ENCODE data around the gene ZNF286A.
A peak's percentile ranks its signal among the peaks of the same experiment; 100 is the strongest.
"Not testable (repeated sequence)": the region's sequence is repeated elsewhere in the genome, so short reads cannot be mapped to it uniquely, and the experiment has no call there.

The ZNF286A gene

GRCh38 chr17:15699413-15699924, at the start of gene ZNF286A:
Gene ZNF286A, plus strand, starts transcription at chr17:15699752. Its CDS starts 578 bp downstream, at chr17:15700330.
- peak; percentile 99 for DNase-seq

GRCh38 chr17:15649861-15650421, 49.6 kb upstream of the ZNF286A start:
- DNase-seq = peak; percentile 1

DNA sequence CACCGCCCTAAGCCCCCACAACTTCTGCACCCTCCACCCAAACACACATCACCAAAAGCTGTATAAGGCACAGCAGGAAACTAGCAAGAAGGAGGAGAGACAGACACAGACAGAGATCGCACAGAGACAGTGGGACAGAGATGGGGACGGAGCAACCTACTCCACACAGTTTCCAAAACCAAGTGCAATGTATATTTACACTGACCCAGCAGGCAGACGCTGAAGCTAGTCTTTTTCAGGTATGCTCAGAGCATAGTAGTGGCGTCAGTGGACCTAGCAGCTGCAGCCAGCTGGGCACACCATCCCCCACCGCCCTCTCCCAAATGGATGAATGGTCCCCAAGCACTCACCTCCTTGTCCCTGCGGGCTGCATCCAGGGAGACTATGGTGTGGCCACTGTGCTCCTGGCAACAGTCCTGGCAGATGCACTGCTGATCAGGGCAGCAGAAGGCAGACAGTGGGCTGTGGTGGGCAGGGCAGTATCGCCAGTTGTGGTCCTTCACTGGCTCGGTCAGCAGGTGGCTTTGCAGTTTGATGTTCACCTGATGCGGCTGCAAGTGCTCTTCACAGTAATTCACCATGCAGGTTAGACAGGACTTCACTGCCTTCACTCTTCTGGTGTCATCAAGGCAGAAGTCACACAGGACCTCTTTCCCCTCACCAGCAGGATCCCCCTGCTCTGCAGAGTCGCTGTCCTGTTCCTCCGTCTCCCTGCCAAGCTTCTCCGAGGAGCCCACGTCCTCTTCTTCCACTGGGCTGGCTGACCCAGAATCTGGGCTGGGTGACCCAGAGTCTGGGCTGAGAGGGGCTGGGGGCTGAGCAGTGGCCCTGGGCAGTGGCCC, 48.6 kb upstream of the ZNF286A start:
- peak; percentile 59 for DNase-seq

DNA sequence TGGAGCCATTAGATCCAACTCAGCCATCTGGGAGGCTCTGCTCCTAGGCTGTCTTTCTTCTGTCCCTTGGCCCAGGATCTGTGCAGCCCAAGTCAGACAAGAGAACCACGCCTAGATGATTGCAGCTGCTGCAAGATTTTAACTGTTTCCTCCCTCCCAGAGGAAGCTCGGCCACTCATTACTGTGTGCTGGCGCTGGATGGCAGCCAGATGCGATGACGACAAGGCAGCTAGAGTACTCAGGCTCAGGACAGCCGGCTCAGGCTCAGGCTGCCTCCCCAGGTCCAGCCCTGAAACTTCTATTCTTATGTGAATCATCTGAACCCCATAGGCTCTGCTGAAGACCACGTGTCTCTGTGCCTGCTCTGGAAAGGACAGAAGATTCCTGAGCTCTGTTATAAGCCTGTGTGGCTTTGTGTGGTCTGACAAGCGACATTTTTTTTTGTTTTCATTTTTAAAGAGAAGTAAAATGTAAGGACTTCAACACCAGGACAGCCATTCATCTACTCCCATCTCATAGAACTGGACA, 47.9 kb upstream of the ZNF286A start:
- peak; percentile 89 for DNase-seq

GRCh38 chr17:15652960-15653359, 46.6 kb upstream of the ZNF286A start:
- DNase-seq = no peak

DNA sequence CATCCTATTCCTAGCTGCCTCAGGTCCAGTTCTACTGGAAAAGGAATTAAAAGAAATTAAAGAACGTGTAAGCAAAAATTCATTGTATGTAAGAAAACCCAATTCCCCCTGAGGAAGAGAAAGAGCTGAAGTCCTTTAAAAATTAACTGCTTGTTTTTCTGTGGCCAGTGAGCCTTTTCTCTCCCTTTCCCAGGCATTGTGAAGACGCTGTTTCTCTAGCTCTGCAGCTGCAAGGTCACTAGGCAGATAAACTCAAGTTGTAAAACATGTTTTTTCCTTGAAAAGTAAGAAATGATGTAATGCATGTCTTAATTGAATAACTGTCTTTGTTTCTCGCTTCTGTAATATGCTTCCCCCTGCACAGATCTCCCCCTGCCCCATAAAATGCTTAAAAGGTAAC, 45.2 kb upstream of the ZNF286A start:
- DNase-seq = not testable (repeated sequence)

DNA sequence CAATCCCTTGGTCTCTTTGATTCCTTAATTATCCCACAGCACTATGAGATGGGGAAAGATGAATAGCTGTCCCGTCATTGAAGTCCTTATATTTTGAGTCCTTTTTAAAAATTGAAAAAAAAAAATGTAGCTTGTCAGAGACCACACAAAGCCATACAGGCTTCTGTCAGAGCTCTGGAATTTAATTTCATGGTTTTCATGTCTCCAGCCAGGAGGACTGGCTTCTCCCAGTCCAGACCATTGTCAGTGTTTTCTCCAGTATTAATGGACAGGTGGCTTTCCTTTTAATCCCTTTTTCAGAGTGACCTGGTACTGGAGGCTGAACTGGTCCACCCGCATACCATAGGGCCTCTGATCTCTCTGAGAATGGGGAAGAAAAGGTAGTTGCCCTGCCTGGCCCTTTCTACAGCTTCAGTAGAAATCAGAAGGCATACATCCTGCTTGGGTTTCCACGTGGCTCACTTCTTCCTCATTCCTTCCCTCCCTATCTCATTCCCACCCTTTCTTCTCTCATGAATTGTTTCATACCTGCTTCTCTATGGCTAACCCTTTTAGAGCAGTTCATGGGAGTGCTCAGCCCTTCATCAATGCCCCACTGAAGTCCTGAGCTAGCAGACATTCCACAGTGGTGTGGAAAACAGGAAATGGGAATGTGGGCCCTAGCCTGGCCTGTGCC, 44.5 kb upstream of the ZNF286A start:
- no peak for DNase-seq

GRCh38 chr17:15657868-15658267, 41.7 kb upstream of the ZNF286A start:
- DNase-seq = no peak

DNA sequence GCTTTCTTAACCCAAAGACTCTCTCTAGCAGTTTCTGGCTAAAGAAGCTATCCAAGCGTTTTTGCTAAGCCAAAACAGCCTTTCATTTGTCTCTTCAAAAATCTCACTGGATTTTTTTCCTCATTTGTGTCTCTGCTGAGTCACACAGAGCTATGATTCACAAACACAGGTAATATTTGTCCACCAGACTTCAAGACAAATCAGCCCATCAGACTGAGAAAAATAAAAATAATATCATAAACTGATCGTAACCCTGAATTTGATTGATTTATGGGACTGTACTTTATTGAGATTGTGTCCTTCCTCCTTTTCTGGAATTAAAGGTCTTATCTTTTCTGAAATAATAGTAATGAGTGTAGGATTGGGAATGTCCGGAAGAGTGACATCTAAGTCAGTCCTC, 41.3 kb upstream of the ZNF286A start:
- no peak for DNase-seq

DNA sequence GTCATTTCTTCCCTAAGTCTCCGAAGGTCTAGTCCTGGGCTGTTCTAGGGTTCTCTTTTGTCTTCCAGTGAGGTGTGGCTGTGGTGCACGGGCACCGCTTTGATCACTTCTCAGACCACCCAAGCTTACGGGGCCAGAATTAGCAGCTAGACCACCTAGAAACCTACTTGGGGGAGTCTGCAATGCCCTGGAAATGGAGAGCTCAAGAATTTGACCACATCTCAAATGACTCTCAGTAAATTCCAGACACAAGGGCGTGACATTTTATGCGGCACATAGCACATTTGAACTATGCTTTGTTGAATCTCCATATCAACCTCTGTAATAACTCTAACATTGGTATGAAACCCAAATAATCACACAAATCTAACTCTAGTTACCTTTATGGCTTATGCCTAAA, 40.3 kb upstream of the ZNF286A start:
- no peak for DNase-seq

DNA sequence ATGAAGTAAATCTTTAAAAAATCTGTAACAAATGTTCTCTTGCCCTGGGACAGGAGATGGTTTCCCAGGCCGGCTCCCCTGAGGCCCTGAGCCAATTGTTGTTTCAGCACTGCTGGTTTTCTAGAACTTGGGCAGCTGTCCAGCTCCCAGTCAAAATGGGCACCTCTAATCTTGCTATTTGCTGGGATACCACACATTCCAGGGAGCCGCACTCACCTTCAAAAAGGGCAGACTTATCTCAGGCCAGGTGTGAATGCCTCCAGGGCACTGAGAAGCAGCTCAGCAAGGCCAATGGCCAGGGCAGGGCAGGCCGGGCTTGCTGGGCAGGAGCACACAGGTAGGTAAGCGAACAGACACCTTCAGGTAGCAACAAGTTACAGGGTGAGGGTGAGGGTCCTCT, 39.9 kb upstream of the ZNF286A start:
- no peak for DNase-seq

DNA sequence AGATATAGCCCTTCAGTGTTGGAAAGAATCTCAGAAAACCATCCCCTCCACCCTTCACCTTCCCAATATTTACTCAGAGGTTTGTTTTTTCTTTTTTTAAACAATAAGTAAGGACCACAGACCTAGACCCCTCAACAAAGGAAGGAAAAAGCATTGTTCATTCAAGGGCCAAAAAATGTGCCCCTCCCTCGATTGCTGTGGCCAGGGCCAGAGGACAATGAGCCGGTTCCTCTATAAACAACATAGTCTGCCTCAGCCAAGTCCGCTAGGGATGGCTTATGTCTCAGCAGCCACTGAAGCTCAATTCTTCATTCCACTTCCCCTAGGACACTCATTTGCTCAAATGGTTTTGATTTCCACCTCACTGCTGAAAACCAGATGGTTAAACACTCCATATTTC, 39.5 kb upstream of the ZNF286A start:
- no peak for DNase-seq

- no peak for DNase-seq
Measured at GRCh38 chr17:15662681-15663080, 36.9 kb upstream of the ZNF286A start.

GRCh38 chr17:15663176-15663575, 36.4 kb upstream of the ZNF286A start:
- DNase-seq = no peak

DNA sequence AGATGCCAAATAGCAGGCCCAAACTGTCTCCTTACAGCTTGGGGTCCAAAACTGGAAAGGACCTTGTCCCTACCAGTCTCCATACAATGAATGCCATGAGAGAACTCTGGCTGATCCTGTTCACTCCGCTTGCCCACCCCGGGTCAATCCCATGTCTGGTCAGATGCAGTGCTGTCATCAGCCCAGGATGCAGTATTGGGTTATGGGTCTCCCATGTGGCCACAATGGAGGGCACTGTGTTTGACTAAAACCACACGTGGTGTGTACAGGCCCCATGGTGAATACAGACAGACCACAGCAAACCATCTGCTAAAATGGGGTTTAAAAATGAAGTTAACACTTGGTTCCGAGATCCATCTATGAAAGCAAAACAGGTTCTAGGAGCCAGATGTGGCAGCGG, 35.9 kb upstream of the ZNF286A start:
- no peak for DNase-seq

DNA sequence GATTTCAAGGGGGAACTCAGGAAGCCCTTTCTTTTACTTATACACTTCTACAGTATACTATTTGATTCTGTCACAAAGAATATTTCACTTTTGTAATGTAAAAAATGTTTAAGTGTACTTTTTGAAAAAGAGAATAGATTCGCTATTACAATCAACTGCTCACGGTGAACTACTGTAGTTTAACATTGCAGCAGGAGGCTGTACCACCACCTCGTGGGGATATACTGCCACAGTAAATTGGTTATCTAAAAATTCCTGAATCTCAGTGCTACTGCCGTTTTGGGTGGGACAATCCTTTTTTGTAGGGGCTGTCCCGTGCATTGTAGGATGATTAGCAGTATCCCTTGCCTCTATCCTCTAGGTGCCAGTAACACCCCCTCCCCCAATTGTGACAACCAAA, 30.0 kb upstream of the ZNF286A start:
- not testable (repeated sequence) for DNase-seq

DNA sequence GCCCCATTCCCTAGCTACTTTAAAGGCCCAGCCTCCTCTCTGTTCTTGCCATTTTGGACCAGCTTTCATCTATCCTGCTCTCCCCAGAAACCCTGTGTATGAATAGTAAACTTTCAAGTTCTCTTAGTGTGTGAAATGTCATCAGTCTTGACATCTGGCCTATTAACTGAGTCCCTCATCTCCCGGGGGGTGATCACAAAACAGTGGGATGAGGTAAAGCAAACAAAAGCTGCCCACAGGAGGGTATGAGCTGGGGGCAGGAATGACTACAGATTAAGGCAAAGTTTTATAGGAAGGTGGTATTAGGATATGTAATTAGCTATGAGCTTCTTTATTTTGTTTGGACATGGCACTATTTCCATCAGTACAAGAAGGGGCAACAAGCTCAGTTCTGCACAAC, 24.9 kb upstream of the ZNF286A start:
- DNase-seq = not testable (repeated sequence)

DNA sequence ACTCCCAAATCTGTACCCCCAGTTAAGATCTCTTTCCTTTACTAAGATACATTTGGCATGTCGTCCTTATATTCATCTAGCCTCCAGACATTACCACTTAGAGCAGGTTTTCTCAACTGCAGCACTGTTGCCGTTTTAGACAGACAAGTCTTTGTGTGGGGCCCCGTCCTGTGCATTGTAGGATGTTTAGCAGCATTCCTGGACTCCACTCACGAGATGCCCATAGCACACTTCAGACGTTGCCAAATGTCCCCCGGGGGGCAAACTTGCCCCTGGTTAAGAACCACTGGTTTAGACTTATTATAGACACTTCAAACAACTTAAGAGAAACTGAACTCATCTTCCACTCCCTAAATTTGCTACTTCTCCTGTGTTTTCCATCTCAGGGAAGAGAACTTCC, 23.6 kb upstream of the ZNF286A start:
- not testable (repeated sequence) for DNase-seq

DNA sequence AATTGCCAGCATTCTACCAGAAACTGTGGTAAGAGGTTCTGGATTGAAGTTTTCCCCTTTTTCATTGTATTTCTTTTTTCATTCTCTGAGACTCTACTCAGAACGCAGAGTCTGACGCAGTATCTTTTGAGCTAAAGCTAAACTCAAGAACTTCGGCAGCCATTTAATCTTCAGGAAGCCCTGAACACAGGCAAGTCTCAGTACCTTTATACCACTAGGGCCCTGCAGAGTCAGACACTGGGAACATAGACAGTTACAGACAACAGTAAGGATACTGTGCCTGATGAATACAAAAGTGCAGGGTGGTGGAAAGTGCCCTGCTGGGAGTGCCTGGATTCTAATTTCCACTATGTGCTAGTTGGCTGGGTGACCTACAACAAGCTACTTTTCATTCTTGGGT, 16.4 kb upstream of the ZNF286A start:
- not testable (repeated sequence) for DNase-seq

DNA sequence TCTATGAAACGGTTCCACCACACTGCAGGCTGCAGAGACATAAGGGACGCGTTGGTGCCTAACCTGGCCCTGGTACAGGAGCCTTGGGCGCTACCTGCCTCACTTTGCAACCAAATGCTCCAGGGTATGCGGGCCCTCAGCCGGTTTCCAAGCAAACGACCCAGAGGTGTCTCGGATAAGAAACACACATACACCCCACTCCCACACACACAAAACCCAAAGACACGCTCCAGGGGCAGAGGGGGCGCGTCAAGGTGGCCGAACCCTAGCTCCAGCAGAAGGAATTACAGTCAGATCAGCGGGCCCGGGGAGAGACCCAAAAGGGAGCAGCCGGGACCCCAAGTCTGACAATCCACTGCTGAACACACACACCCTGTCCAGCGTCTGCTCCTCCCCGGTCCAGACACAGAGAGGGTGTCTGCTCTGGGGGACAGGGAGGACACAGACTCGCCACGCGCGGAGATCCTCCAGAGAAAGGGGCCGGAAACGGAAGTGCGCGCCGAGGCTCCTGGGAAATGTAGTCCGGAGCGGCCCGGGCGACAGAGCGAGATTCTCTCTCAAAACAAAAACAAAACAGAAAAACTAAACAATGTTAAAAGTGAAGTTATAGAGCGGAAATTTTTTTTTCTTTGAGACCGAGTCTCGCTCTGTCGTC, 15.6 kb upstream of the ZNF286A start, which contains the start of gene TRIM16:
TRIM16 (minus strand) TSS at position 488 of the 655 bp plus-strand sequence. CDS start 32,702 bp downstream, outside the sequence.
- DNase-seq = peak; percentile 57

GRCh38 chr17:15687494-15687893, 12.1 kb upstream of the ZNF286A start:
- DNase-seq = not testable (repeated sequence)

- DNase-seq = not testable (repeated sequence)
Measured at GRCh38 chr17:15698967-15699366, 585 bp upstream of the ZNF286A start.

DNA sequence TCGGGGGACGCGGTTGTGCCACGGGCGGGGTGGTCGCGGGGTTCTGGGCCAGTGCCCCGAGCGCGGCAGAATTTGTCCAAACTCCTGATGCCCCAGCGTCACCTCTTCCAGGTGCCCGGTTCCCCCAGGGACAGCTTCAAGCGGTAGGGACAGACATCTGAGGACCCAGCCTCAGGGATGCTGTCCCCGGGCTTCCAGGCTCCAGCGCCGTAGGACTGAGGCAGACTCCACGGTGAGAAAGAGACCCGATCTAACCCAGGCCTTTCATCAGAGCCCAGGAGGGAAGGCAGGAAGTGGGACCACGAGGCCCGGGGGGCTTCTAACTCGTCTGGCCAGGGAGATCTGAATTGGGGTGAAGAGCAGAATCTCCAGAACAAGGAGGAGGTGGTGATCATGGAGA, 385 bp downstream of the ZNF286A start:
- not testable (repeated sequence) for DNase-seq
